ENCODE measurements around the gene DNAH2. TPM values are rescaled to one million over a fixed set of nuclear protein-coding genes. Genes with fewer than 3 reads are reported as not detected.
A peak's percentile ranks its signal among the peaks of the same experiment; 100 is the strongest.

The DNAH2 gene
- total RNA-seq, 3 donors from 2014 or later, result 0.16 to 1.5 (median 0.98) TPM

DNA sequence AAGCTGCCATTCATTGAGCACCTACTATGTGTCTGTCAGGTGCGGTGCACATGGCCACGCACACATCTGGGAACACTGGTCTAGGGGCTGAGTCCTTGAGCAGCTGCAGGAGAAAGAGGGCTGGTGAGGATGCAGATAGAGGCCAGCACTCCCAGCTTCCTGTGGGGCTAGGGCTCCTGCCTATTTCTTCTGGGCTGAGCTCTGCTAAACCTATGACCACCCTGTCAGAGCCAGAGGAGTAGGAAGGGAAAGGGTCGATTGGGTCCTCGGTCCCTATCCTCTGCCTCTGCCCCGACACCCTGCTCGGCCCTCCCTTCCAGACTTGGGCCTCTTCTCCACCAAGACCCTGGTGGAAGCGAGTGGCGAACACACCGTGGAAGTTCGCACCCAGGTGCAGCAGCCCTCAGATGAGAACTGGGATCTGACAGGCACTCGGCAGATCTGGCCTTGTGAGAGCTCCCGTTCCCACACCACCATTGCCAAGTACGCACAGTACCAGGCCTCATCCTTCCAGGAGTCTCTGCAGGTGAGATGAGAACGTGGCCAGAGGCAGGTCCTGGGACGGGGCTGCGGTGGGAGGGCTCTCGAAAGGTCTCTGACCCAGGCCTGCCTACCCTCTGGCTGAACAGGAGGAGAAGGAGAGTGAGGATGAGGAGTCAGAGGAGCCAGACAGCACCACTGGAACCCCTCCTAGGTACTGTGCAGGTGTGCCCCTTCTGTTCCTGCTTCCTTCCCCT is 133.3 kb downstream of the DNAH2 start:
- TF ChIP-seq, protein P1, sequence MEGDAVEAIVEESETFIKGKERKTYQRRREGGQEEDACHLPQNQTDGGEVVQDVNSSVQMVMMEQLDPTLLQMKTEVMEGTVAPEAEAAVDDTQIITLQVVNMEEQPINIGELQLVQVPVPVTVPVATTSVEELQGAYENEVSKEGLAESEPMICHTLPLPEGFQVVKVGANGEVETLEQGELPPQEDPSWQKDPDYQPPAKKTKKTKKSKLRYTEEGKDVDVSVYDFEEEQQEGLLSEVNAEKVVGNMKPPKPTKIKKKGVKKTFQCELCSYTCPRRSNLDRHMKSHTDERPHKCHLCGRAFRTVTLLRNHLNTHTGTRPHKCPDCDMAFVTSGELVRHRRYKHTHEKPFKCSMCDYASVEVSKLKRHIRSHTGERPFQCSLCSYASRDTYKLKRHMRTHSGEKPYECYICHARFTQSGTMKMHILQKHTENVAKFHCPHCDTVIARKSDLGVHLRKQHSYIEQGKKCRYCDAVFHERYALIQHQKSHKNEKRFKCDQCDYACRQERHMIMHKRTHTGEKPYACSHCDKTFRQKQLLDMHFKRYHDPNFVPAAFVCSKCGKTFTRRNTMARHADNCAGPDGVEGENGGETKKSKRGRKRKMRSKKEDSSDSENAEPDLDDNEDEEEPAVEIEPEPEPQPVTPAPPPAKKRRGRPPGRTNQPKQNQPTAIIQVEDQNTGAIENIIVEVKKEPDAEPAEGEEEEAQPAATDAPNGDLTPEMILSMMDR (IDR thresholded peaks at IDR 0.05), result no peak
- TF ChIP-seq POLR2AphosphoS5 (IDR thresholded peaks at IDR 0.05) (no peak), POLR2A (IDR thresholded peaks at IDR 0.05) (no peak)
- Histone ChIP-seq H3K4me1 (peaks cover 5 to 6% of the 10 kb centered on the region in 2 donors), H3K36me3 (no peaks in the 10 kb centered on the region), H3K4me3 (peak overlapping the region in 1 of 3 donors; percentile 34), H3K9me3 (no peaks in the 10 kb centered on the region), H3K27me3 (no peaks in the 10 kb centered on the region), H3K27ac (no peak overlapping the region)
- intact Hi-C loops (cut with DNase I; ENCODE audit: low total_unique reads), result no loop called here
- no peak for DNase-seq (ENCODE audit: low spot score in 2 of 2)

DNA sequence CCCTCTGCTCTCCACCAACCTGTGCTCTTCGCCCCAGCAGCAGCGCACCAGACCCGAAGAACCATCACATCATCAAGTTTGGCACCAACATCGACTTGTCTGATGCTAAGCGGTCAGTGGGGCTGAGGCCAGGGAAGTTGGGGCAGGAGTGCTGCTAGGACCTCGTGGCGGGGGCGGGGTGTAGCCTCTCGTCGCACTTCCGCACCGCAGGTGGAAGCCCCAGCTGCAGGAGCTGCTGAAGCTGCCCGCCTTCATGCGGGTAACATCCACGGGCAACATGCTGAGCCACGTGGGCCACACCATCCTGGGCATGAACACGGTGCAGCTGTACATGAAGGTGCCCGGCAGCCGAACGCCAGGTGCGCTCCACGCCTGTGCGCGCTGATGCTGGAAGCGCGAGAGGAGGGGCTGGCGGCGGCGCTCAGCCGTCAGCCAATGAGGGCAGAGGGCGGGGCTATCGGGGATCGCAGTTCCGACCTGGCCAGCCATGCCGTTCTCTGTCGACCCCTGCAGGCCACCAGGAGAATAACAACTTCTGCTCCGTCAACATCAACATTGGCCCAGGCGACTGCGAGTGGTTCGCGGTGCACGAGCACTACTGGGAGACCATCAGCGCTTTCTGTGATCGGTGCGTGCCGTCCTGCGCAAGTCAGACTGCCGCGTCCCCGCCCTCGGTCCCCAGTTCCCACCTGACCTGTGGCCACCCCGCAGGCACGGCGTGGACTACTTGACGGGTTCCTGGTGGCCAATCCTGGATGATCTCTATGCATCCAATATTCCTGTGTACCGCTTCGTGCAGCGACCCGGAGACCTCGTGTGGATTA is 134.1 kb downstream of the DNAH2 start:
- no peaks in the 10 kb centered on the region for H3K27me3 ChIP-seq
- peak; percentile 80 to 92 for DNase-seq (ENCODE audit: low spot score in 2 of 2)
- no peaks in the 10 kb centered on the region for H3K36me3 ChIP-seq
- peak overlapping the region in 2 of 3 donors; percentile 20 to 34 for H3K4me3 ChIP-seq
- H3K9me3 ChIP-seq, result no peaks in the 10 kb centered on the region
- H3K4me1 ChIP-seq, result peaks cover 8 to 9% of the 10 kb centered on the region in 2 donors
- TF ChIP-seq POLR2AphosphoS5 (IDR thresholded peaks at IDR 0.05) (peak; percentile 62 to 73 (median 70)), POLR2A (IDR thresholded peaks at IDR 0.05) (no peak)
- TF ChIP-seq, protein P1 (IDR thresholded peaks at IDR 0.05), result peak; percentile 97 to 99 (median 98)
- intact Hi-C loops (cut with DNase I; ENCODE audit: low total_unique reads), result no loop called here
- peak overlapping the region; percentile 35 to 44 for H3K27ac ChIP-seq

DNA sequence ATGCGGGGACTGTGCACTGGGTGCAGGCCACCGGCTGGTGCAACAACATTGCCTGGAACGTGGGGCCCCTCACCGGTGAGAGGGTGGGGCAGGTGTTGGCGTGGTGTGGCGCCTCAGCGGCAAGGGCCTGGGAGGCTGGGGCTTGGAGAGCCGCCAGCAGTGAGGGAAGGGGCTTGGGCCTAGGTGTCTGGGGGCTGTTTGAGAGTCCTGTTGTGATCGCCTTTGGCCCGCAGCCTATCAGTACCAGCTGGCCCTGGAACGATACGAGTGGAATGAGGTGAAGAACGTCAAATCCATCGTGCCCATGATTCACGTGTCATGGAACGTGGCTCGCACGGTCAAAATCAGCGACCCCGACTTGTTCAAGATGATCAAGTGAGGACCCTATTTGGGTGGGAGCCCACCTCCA is 134.7 kb downstream of the DNAH2 start:
- Histone ChIP-seq H3K36me3 (no peaks in the 10 kb centered on the region), H3K27me3 (no peaks in the 10 kb centered on the region), H3K4me1 (peaks cover 8 to 9% of the 10 kb centered on the region in 2 donors), H3K27ac (peak overlapping the region; percentile 35 to 44), H3K9me3 (no peaks in the 10 kb centered on the region), H3K4me3 (peak overlapping the region in 1 of 3 donors; percentile 34)
- TF ChIP-seq POLR2AphosphoS5 (IDR thresholded peaks at IDR 0.05), result no peak
- no peak for TF ChIP-seq POLR2A (IDR thresholded peaks at IDR 0.05)
- TF ChIP-seq, protein P1 (IDR thresholded peaks at IDR 0.05), result no peak
- no peak for DNase-seq (ENCODE audit: low spot score in 2 of 2)
- intact Hi-C loops (cut with DNase I; ENCODE audit: low total_unique reads), result no loop called here

DNA sequence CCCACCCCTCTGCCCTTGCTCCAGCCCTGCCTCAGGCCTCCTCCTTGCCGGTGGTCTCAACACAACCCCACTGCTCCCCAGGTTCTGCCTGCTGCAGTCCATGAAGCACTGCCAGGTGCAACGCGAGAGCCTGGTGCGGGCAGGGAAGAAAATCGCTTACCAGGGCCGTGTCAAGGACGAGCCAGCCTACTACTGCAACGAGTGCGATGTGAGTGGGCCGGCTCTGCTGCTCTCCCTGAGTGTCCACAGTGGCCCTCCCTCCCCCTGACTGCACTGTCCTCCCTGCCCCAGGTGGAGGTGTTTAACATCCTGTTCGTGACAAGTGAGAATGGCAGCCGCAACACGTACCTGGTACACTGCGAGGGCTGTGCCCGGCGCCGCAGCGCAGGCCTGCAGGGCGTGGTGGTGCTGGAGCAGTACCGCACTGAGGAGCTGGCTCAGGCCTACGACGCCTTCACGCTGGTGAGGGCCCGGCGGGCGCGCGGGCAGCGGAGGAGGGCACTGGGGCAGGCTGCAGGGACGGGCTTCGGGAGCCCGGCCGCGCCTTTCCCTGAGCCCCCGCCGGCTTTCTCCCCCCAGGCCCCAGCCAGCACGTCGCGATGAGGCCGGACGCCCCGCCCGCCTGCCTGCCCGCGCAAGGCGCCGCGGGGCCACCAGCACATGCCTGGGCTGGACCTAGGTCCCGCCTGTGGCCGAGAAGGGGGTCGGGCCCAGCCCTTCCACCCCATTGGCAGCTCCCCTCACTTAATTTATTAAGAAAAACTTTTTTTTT is 135.6 kb downstream of the DNAH2 start:
- Histone ChIP-seq H3K36me3 (no peaks in the 10 kb centered on the region), H3K4me3 (no peak overlapping the region), H3K27ac (no peak overlapping the region), H3K9me3 (no peaks in the 10 kb centered on the region), H3K27me3 (no peaks in the 10 kb centered on the region), H3K4me1 (peaks cover 8 to 9% of the 10 kb centered on the region in 2 donors)
- DNase-seq (ENCODE audit: low spot score in 2 of 2), result no peak
- TF ChIP-seq, protein P1 (IDR thresholded peaks at IDR 0.05), result no peak
- TF ChIP-seq POLR2AphosphoS5 (IDR thresholded peaks at IDR 0.05), result no peak
- TF ChIP-seq POLR2A (IDR thresholded peaks at IDR 0.05), result no peak
- intact Hi-C loops (cut with DNase I; ENCODE audit: low total_unique reads), result no loop called here

Data from breast epithelium (tissue), 4 donors.